Chondrocyte (in vitro differentiated cells): ENCODE results near the gene HBZ. TPM values are rescaled to one million over a fixed set of nuclear protein-coding genes. Genes with fewer than 3 reads are reported as not detected.
A peak's percentile ranks its signal among the peaks of the same experiment; 100 is the strongest.
"Not testable (repeated sequence)": the region's sequence is repeated elsewhere in the genome, so short reads cannot be mapped to it uniquely, and the experiment has no call there.

Source experiments
- DNase-seq: peaks from one replicate; pipeline ENCODE4 v3.0.0; 2021; ENCODE audit warnings: mixed read lengths, low spot score
- H3K27ac Mint-ChIP-seq: one replicate; pipeline ENCODE4 v1.8.0; 2021; ENCODE audit warnings: mild to moderate bottlenecking, moderate library complexity, mixed read lengths; ENCODE audit not compliant: unreplicated experiment
- H3K27me3 Mint-ChIP-seq: 2 replicates; pipeline ENCODE4 v1.8.0; 2021; ENCODE audit warnings: low read depth, mixed read lengths
- H3K36me3 Mint-ChIP-seq: 2 replicates; pipeline ENCODE4 v1.8.0; 2021; ENCODE audit warnings: low read depth, mixed read lengths
- H3K4me1 Mint-ChIP-seq: 2 replicates; pipeline ENCODE4 v1.8.0; 2021; ENCODE audit warnings: low read depth, mild to moderate bottlenecking, mixed read lengths
- H3K4me3 Mint-ChIP-seq: one replicate; pipeline ENCODE4 v1.8.0; 2021; ENCODE audit warnings: mild to moderate bottlenecking, moderate library complexity, mixed read lengths; ENCODE audit not compliant: unreplicated experiment
- H3K9me3 Mint-ChIP-seq: 2 replicates; pipeline ENCODE4 v1.8.0; 2021; ENCODE audit warnings: low read depth, mixed read lengths
- total RNA-seq: library from RNA; stranded (reverse); gene quantifications from 3 replicates; pipeline ENCODE4 v1.2.1, GENCODE V29; 2021
- TF ChIP-seq, protein P1 (sequence below): fragments of 200-600 bp; sonication (generic); IDR thresholded peaks from 2 replicates; pipeline ENCODE4 v1.5.0; 2021; ENCODE audit warnings: antibody characterized with exemption, mild to moderate bottlenecking, moderate library complexity

Gene HBZ
- total RNA-seq, 1 donor from 2014 or later = not detected

DNA sequence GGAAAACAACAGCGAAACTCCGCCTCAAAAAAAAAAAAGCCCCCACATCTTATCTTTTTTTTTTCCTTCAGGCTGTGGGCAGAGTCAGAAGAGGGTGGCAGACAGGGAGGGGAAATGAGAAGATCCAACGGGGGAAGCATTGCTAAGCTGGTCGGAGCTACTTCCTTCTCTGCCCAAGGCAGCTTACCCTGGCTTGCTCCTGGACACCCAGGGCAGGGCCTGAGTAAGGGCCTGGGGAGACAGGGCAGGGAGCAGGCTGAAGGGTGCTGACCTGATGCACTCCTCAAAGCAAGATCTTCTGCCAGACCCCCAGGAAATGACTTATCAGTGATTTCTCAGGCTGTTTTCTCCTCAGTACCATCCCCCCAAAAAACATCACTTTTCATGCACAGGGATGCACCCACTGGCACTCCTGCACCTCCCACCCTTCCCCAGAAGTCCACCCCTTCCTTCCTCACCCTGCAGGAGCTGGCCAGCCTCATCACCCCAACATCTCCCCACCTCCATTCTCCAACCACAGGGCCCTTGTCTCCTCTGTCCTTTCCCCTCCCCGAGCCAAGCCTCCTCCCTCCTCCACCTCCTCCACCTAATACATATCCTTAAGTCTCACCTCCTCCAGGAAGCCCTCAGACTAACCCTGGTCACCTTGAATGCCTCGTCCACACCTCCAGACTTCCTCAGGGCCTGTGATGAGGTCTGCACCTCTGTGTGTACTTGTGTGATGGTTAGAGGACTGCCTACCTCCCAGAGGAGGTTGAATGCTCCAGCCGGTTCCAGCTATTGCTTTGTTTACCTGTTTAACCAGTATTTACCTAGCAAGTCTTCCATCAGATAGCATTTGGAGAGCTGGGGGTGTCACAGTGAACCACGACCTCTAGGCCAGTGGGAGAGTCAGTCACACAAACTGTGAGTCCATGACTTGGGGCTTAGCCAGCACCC lies 22.8 kb downstream of the HBZ start:
- TF ChIP-seq, protein P1, sequence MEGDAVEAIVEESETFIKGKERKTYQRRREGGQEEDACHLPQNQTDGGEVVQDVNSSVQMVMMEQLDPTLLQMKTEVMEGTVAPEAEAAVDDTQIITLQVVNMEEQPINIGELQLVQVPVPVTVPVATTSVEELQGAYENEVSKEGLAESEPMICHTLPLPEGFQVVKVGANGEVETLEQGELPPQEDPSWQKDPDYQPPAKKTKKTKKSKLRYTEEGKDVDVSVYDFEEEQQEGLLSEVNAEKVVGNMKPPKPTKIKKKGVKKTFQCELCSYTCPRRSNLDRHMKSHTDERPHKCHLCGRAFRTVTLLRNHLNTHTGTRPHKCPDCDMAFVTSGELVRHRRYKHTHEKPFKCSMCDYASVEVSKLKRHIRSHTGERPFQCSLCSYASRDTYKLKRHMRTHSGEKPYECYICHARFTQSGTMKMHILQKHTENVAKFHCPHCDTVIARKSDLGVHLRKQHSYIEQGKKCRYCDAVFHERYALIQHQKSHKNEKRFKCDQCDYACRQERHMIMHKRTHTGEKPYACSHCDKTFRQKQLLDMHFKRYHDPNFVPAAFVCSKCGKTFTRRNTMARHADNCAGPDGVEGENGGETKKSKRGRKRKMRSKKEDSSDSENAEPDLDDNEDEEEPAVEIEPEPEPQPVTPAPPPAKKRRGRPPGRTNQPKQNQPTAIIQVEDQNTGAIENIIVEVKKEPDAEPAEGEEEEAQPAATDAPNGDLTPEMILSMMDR = no peak
- H3K27me3 Mint-ChIP-seq = peaks cover 43% of the 10 kb centered on the region
- no peaks in the 10 kb centered on the region for H3K9me3 Mint-ChIP-seq
- H3K27ac Mint-ChIP-seq = no peak overlapping the region
- peaks cover 8% of the 10 kb centered on the region for H3K4me1 Mint-ChIP-seq
- no peak overlapping the region for H3K4me3 Mint-ChIP-seq
- no peak for DNase-seq
- no peaks in the 10 kb centered on the region for H3K36me3 Mint-ChIP-seq

DNA sequence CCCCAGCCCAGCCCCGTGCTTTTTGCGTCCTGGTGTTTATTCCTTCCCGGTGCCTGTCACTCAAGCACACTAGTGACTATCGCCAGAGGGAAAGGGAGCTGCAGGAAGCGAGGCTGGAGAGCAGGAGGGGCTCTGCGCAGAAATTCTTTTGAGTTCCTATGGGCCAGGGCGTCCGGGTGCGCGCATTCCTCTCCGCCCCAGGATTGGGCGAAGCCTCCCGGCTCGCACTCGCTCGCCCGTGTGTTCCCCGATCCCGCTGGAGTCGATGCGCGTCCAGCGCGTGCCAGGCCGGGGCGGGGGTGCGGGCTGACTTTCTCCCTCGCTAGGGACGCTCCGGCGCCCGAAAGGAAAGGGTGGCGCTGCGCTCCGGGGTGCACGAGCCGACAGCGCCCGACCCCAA lies 23.6 kb downstream of the HBZ start:
- DNase-seq, H3K27ac Mint-ChIP-seq, H3K36me3 Mint-ChIP-seq, H3K4me1 Mint-ChIP-seq, H3K9me3 Mint-ChIP-seq: not testable (repeated sequence)
- peak overlapping the region; percentile 31 for H3K4me3 Mint-ChIP-seq
- H3K27me3 Mint-ChIP-seq = peaks cover 40% of the 10 kb centered on the region

DNA sequence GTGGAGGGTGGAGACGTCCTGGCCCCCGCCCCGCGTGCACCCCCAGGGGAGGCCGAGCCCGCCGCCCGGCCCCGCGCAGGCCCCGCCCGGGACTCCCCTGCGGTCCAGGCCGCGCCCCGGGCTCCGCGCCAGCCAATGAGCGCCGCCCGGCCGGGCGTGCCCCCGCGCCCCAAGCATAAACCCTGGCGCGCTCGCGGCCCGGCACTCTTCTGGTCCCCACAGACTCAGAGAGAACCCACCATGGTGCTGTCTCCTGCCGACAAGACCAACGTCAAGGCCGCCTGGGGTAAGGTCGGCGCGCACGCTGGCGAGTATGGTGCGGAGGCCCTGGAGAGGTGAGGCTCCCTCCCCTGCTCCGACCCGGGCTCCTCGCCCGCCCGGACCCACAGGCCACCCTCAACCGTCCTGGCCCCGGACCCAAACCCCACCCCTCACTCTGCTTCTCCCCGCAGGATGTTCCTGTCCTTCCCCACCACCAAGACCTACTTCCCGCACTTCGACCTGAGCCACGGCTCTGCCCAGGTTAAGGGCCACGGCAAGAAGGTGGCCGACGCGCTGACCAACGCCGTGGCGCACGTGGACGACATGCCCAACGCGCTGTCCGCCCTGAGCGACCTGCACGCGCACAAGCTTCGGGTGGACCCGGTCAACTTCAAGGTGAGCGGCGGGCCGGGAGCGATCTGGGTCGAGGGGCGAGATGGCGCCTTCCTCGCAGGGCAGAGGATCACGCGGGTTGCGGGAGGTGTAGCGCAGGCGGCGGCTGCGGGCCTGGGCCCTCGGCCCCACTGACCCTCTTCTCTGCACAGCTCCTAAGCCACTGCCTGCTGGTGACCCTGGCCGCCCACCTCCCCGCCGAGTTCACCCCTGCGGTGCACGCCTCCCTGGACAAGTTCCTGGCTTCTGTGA lies 24.3 kb downstream of the HBZ start, which contains the start of gene HBA1:
TSS of gene HBA1 (plus strand) at position 204 of the 906 bp plus-strand sequence. CDS start at position 241, 37 bp downstream.
- not testable (repeated sequence) for H3K27ac Mint-ChIP-seq, H3K9me3 Mint-ChIP-seq, DNase-seq, H3K4me1 Mint-ChIP-seq, H3K36me3 Mint-ChIP-seq
- peak within 1 kb of the TSS; percentile 31 for H3K4me3 Mint-ChIP-seq
- H3K27me3 Mint-ChIP-seq = peaks cover 36% of the 10 kb centered on the region

DNA sequence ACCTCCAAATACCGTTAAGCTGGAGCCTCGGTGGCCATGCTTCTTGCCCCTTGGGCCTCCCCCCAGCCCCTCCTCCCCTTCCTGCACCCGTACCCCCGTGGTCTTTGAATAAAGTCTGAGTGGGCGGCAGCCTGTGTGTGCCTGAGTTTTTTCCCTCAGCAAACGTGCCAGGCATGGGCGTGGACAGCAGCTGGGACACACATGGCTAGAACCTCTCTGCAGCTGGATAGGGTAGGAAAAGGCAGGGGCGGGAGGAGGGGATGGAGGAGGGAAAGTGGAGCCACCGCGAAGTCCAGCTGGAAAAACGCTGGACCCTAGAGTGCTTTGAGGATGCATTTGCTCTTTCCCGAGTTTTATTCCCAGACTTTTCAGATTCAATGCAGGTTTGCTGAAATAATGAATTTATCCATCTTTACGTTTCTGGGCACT lies 25.0 kb downstream of the HBZ start:
- DNase-seq = no peak
- TF ChIP-seq, protein P1 = no peak
- H3K4me3 Mint-ChIP-seq = no peak overlapping the region
- H3K36me3 Mint-ChIP-seq = no peaks in the 10 kb centered on the region
- no peak overlapping the region for H3K27ac Mint-ChIP-seq
- no peaks in the 10 kb centered on the region for H3K9me3 Mint-ChIP-seq
- peaks cover 35% of the 10 kb centered on the region for H3K27me3 Mint-ChIP-seq
- H3K4me1 Mint-ChIP-seq = peaks cover 8% of the 10 kb centered on the region

DNA sequence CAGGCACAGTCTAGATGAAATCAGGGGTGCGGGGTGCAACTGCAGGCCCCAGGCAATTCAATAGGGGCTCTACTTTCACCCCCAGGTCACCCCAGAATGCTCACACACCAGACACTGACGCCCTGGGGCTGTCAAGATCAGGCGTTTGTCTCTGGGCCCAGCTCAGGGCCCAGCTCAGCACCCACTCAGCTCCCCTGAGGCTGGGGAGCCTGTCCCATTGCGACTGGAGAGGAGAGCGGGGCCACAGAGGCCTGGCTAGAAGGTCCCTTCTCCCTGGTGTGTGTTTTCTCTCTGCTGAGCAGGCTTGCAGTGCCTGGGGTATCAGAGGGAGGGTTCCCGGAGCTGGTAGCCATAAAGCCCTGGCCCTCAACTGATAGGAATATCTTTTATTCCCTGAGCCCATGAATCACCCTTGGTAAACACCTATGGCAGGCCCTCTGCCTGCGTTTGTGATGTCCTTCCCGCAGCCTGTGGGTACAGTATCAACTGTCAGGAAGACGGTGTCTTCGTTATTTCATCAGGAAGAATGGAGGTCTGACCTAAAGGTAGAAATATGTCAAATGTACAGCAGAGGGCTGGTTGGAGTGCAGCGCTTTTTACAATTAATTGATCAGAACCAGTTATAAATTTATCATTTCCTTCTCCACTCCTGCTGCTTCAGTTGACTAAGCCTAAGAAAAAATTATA lies 25.7 kb downstream of the HBZ start:
- no peak overlapping the region for H3K27ac Mint-ChIP-seq
- no peaks in the 10 kb centered on the region for H3K9me3 Mint-ChIP-seq
- no peak for DNase-seq
- peaks cover 35% of the 10 kb centered on the region for H3K27me3 Mint-ChIP-seq
- H3K36me3 Mint-ChIP-seq = no peaks in the 10 kb centered on the region
- no peak overlapping the region for H3K4me3 Mint-ChIP-seq
- TF ChIP-seq, protein P1 = no peak
- H3K4me1 Mint-ChIP-seq = peaks cover 8% of the 10 kb centered on the region
